ENCODE data around the gene NANS.

The NANS gene

DNA sequence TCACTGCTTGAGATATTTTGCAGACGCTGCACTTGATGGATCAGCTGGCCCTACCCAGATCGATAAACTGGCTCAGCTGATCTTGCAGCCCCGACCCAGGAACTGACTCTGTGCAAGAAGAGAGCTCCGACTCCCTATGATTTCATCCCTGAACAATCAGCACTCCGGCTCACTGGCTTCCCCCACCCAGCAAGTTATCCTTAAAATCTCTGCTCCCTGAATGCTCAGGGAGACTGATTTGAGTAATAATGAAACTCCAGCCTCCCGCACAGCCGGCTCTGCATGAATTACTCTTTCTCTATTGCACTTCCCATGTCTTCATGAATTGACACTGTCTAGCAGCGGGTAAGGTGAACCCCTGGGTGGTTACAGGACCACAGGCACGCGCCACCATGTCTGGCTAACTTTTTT is 16.9 kb upstream of the NANS start:
- no peak for DNase-seq (ENCODE audit: low read depth, low spot score)
- Histone ChIP-seq H3K9ac (ENCODE audit: insufficient read length, low read depth) (no peak overlapping the region), H3K36me3 (ENCODE audit: insufficient read depth, insufficient read length, low read length) (no peaks in the 10 kb centered on the region), H3K4me1 (ENCODE audit: insufficient read depth, insufficient read length) (no peaks in the 10 kb centered on the region), H3K27me3 (ENCODE audit: insufficient read depth, insufficient read length) (no peaks in the 10 kb centered on the region), H3K9me3 (ENCODE audit: insufficient read depth, low read length) (no peaks in the 10 kb centered on the region), H3K4me3 (ENCODE audit: insufficient read length, low read depth) (no peak overlapping the region)
- TF ChIP-seq ZNF274 (IDR thresholded peaks at IDR 0.05; ENCODE audit: low read depth, low read length) (no peak), SUZ12 (IDR thresholded peaks at IDR 0.05; ENCODE audit: extremely low read depth, insufficient read depth, insufficient read length) (no peak), YY1 (IDR thresholded peaks at IDR 0.05; ENCODE audit: insufficient read depth, insufficient read length) (no peak)

DNA sequence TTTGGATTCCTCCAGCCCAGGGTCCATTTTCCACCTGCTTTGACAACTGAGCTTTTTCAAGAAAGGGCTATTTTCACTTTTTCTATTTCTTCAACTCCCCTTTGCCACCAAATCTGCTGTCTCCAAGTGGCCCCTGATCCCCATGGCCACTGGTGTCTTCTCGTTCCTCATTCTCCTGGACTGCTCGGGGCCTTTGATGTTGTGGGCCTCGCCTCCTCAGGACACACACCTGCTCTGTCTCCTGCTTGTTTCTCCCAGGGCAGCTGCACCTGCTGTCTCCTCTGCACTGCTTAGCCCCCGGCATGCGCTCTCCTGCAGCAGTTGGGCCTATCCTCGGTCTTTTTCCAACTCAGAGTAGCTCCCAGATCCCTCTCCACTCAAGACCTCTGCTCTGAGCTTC is 16.3 kb upstream of the NANS start:
- H3K9me3 ChIP-seq (ENCODE audit: insufficient read depth, low read length) = no peaks in the 10 kb centered on the region
- H3K4me1 ChIP-seq (ENCODE audit: insufficient read depth, insufficient read length) = no peaks in the 10 kb centered on the region
- TF ChIP-seq SUZ12 (IDR thresholded peaks at IDR 0.05; ENCODE audit: extremely low read depth, insufficient read depth, insufficient read length) (no peak), ZNF274 (IDR thresholded peaks at IDR 0.05; ENCODE audit: low read depth, low read length) (no peak), YY1 (IDR thresholded peaks at IDR 0.05; ENCODE audit: insufficient read depth, insufficient read length) (no peak)
- H3K27me3 ChIP-seq (ENCODE audit: insufficient read depth, insufficient read length) = no peaks in the 10 kb centered on the region
- DNase-seq (ENCODE audit: low read depth, low spot score) = no peak
- no peak overlapping the region for H3K9ac ChIP-seq (ENCODE audit: insufficient read length, low read depth)
- no peak overlapping the region for H3K4me3 ChIP-seq (ENCODE audit: insufficient read length, low read depth)
- no peaks in the 10 kb centered on the region for H3K36me3 ChIP-seq (ENCODE audit: insufficient read depth, insufficient read length, low read length)

DNA sequence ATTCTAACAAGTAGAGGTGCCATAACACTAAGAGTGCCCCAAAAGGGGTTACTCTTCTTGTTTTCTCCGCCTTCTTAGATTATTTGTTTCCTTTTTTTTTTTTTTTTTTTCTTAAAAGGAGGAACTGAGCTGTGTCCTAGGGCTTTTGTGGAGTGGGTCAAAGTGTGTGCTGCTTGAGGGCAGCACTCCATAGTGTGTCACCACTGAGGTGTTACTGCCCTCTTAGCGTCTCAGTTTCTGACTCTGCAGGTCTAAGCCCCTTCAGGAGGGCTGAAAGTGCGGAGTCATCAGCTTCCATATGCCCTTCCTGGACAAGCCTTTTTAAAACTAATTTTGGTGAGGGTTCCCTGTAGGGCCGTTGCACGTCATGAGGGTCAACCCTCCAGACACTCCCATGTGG is 12.6 kb upstream of the NANS start:
- H3K9ac ChIP-seq (ENCODE audit: insufficient read length, low read depth) = no peak overlapping the region
- TF ChIP-seq YY1 (IDR thresholded peaks at IDR 0.05; ENCODE audit: insufficient read depth, insufficient read length) = no peak
- no peak for TF ChIP-seq ZNF274 (IDR thresholded peaks at IDR 0.05; ENCODE audit: low read depth, low read length)
- TF ChIP-seq SUZ12 (IDR thresholded peaks at IDR 0.05; ENCODE audit: extremely low read depth, insufficient read depth, insufficient read length) = no peak
- H3K9me3 ChIP-seq (ENCODE audit: insufficient read depth, low read length) = no peaks in the 10 kb centered on the region
- no peaks in the 10 kb centered on the region for H3K36me3 ChIP-seq (ENCODE audit: insufficient read depth, insufficient read length, low read length)
- DNase-seq (ENCODE audit: low read depth, low spot score) = no peak
- H3K27me3 ChIP-seq (ENCODE audit: insufficient read depth, insufficient read length) = no peaks in the 10 kb centered on the region
- H3K4me1 ChIP-seq (ENCODE audit: insufficient read depth, insufficient read length) = no peaks in the 10 kb centered on the region
- no peak overlapping the region for H3K4me3 ChIP-seq (ENCODE audit: insufficient read length, low read depth)

DNA sequence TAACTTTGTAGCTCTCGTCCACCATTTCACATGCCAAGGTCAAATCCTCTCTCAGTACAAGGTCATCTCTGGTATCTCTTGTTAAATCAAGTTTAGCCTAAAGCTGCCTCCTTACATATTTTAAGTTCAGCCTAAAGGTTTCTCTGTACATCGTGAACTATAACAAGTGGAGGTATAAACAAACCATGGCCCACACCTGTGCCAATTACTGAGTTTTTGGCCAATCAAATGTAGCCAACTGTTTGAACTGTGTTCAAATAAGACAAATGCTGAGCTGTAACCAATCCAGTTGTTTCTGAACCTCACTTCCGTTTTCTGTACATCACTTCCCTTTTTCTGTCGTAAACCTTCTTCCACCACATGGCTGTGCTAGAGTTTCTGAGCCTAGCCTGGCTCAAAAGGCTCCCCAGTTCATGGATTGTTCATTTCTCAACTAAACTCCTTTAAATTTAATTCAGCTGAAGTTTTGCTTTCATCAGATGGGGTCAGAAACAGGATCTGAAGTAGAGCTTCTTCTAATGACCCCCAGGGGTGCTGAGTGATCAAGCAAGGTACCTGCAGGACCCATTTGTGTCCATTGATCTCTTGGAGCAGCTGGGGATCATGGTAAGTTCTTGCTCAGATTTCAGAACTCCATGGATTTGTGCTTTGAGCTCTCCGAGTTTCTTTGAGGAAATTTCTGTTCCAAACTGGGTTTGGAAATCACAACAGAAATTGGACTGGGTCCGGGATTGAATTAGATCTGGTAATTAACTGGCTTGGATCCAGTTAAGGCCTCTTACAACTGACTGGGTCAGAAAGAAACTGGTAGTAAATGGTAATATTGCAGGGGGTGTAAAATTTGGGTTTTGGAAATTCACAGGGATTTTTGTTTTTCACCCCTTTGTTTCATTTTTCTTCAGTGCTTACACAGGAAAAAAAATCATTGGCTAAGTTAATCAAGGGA is 11.0 kb upstream of the NANS start:
- Histone ChIP-seq H3K9me3 (ENCODE audit: insufficient read depth, low read length) (no peaks in the 10 kb centered on the region), H3K4me3 (ENCODE audit: insufficient read length, low read depth) (no peak overlapping the region), H3K36me3 (ENCODE audit: insufficient read depth, insufficient read length, low read length) (no peaks in the 10 kb centered on the region), H3K4me1 (ENCODE audit: insufficient read depth, insufficient read length) (no peaks in the 10 kb centered on the region), H3K27me3 (ENCODE audit: insufficient read depth, insufficient read length) (no peaks in the 10 kb centered on the region), H3K9ac (ENCODE audit: insufficient read length, low read depth) (no peak overlapping the region)
- DNase-seq (ENCODE audit: low read depth, low spot score) = no peak
- TF ChIP-seq SUZ12 (IDR thresholded peaks at IDR 0.05; ENCODE audit: extremely low read depth, insufficient read depth, insufficient read length) (no peak), ZNF274 (IDR thresholded peaks at IDR 0.05; ENCODE audit: low read depth, low read length) (no peak), YY1 (IDR thresholded peaks at IDR 0.05; ENCODE audit: insufficient read depth, insufficient read length) (no peak)

DNA sequence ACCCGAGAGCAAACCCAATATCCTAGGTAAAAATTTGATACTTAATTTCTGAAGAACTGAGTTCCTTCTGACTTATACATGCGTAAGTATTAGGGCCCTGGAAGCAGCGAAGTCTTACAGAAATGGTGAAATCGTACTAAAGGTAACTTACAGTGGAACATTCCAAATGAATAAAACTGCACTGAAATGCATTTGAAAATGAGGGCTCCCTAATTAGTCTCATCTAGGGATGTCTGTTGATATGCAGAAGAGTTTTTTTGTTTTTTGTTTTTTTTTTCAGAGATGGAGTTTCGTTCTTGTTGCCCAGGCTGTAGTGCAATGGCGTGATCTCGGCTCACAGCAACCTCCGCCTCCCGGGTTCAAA is 10.4 kb upstream of the NANS start:
- DNase-seq (ENCODE audit: low read depth, low spot score) = no peak
- Histone ChIP-seq H3K4me3 (ENCODE audit: insufficient read length, low read depth) (no peak overlapping the region), H3K9ac (ENCODE audit: insufficient read length, low read depth) (no peak overlapping the region), H3K36me3 (ENCODE audit: insufficient read depth, insufficient read length, low read length) (no peaks in the 10 kb centered on the region), H3K4me1 (ENCODE audit: insufficient read depth, insufficient read length) (no peaks in the 10 kb centered on the region), H3K27me3 (ENCODE audit: insufficient read depth, insufficient read length) (no peaks in the 10 kb centered on the region), H3K9me3 (ENCODE audit: insufficient read depth, low read length) (no peaks in the 10 kb centered on the region)
- no peak for TF ChIP-seq SUZ12 (IDR thresholded peaks at IDR 0.05; ENCODE audit: extremely low read depth, insufficient read depth, insufficient read length)
- no peak for TF ChIP-seq YY1 (IDR thresholded peaks at IDR 0.05; ENCODE audit: insufficient read depth, insufficient read length)
- no peak for TF ChIP-seq ZNF274 (IDR thresholded peaks at IDR 0.05; ENCODE audit: low read depth, low read length)

DNA sequence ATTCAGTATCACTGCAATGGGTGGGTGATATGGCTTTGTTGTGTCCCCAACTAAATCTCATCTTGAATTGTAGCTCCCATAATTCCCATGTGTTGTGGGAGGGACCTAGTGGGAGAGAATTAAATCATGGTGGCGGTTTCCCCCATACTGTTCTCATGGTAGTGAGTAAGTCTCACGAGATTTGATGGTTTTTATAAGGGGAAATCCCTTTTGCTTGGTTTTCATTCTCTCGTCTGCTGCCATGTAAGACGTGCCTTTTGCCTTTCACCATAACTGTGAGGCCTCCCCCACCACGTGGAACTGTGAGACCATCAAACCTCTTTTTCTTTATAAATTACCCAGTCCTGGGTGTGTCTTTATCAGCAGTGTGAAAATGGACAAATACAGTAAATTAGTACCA is 9.5 kb upstream of the NANS start:
- no peaks in the 10 kb centered on the region for H3K27me3 ChIP-seq (ENCODE audit: insufficient read depth, insufficient read length)
- no peak overlapping the region for H3K9ac ChIP-seq (ENCODE audit: insufficient read length, low read depth)
- no peak for DNase-seq (ENCODE audit: low read depth, low spot score)
- TF ChIP-seq YY1 (IDR thresholded peaks at IDR 0.05; ENCODE audit: insufficient read depth, insufficient read length) (no peak), ZNF274 (IDR thresholded peaks at IDR 0.05; ENCODE audit: low read depth, low read length) (no peak), SUZ12 (IDR thresholded peaks at IDR 0.05; ENCODE audit: extremely low read depth, insufficient read depth, insufficient read length) (no peak)
- no peaks in the 10 kb centered on the region for H3K4me1 ChIP-seq (ENCODE audit: insufficient read depth, insufficient read length)
- no peaks in the 10 kb centered on the region for H3K36me3 ChIP-seq (ENCODE audit: insufficient read depth, insufficient read length, low read length)
- H3K4me3 ChIP-seq (ENCODE audit: insufficient read length, low read depth) = no peak overlapping the region
- no peaks in the 10 kb centered on the region for H3K9me3 ChIP-seq (ENCODE audit: insufficient read depth, low read length)

DNA sequence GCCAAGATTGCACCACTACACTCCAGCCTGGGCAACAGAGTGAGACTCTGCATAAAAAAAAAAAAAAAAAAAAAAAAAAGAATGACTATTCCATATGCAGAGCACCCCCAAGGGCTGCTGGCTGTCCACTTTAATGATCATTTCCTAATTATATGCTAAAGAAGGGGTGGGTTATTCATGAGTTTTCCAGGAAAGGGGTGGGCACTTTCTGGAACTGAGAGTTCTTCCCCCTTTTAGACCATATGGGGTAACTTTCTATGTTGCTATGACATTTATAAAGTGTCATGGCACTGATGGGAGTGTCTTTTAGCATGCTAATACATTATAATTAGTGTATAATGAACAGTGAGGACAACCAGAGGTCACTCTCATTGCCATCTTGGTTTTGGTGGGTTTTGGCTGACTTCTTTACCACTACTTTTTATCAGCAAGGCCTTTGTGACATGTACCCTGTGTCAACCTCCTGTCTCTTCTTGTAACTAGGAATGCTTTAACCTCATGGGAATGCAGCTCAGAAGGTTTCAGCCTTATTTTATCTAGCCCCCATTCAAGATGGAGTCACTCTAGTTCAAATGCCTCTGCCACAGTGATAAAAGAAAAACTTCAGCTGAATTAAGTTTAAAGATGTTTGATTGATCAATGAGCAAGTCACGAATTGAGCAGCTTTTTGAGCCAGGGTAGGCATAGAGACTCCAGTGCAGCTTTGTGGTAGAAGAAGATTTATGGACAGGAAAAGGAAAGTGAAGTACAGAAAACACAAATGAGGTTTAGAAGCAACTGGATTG is 7.1 kb upstream of the NANS start:
- no peak overlapping the region for H3K9ac ChIP-seq (ENCODE audit: insufficient read length, low read depth)
- DNase-seq (ENCODE audit: low read depth, low spot score) = no peak
- H3K4me1 ChIP-seq (ENCODE audit: insufficient read depth, insufficient read length) = no peaks in the 10 kb centered on the region
- H3K9me3 ChIP-seq (ENCODE audit: insufficient read depth, low read length) = no peaks in the 10 kb centered on the region
- H3K36me3 ChIP-seq (ENCODE audit: insufficient read depth, insufficient read length, low read length) = no peaks in the 10 kb centered on the region
- no peak overlapping the region for H3K4me3 ChIP-seq (ENCODE audit: insufficient read length, low read depth)
- TF ChIP-seq YY1 (IDR thresholded peaks at IDR 0.05; ENCODE audit: insufficient read depth, insufficient read length) (no peak), SUZ12 (IDR thresholded peaks at IDR 0.05; ENCODE audit: extremely low read depth, insufficient read depth, insufficient read length) (no peak), ZNF274 (IDR thresholded peaks at IDR 0.05; ENCODE audit: low read depth, low read length) (no peak)
- H3K27me3 ChIP-seq (ENCODE audit: insufficient read depth, insufficient read length) = no peaks in the 10 kb centered on the region

All from NT2/D1 (cell line).